Dermis blood vessel endothelial cell (primary cell): ENCODE results near the gene CWF19L2. TPM values are rescaled to one million over a fixed set of nuclear protein-coding genes. Genes with fewer than 3 reads are reported as not detected.
"Not testable (repeated sequence)": the region's sequence is repeated elsewhere in the genome, so short reads cannot be mapped to it uniquely, and the experiment has no call there.

Experiments used
- DNase-seq: peaks from one replicate; pipeline ENCODE4 v3.0.0; 2010
- total RNA-seq: library from RNA; depleted of rRNA; stranded (reverse); fragments of >200 nt; gene quantifications from 2 replicates; pipeline ENCODE4 v1.2.3, GENCODE V29; 2014

The CWF19L2 gene
- total RNA-seq, 1 donor from 2014 or later: 16.0 TPM

DNA sequence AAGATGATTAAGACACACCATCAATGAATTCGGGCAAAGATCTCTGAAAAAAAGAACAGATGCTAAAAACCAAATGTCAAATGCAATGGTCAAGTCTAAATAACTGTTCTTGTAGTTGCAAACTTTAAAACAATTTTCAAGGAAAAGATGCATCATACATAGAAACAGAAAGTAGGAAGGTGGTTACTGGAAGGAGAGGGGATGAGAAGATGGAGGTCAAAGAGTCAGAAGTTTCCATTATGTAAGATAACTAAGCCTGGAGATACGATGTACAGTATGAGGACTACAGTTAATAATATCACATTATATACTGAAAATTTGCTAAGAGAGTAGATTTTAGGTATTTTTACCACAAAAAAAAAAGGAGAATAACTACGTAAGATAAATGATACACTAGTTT, 27.1 kb downstream of the CWF19L2 start:
- no peak for DNase-seq

DNA sequence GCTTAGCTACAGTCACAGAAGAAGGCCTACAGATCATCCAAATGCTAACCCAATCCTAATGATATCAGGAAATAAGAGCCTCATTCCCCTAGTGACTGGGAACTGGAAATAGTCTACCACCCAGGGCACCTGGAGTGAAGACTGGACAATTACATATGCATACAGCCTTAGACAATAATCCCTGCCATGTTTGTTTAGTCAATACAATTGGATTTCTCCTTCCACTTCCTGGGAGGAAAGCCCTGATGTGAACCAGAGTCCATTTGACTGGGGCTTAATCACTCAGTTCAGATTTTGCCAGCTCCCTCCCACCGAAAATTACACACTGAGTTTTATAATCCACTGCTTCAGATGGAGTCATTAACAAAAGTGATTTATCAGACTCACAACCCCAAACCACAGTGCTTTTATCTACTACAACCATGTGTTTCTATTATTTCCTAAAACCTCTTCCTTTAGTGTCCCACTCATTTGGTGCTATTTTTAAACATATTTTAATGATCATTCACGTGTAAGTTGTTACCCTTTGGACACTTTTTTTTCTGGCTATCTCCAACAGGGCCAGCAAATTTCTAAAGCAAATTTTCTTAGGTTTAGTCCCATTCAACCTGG, 29.9 kb downstream of the CWF19L2 start:
- DNase-seq: peak; percentile 29

DNA sequence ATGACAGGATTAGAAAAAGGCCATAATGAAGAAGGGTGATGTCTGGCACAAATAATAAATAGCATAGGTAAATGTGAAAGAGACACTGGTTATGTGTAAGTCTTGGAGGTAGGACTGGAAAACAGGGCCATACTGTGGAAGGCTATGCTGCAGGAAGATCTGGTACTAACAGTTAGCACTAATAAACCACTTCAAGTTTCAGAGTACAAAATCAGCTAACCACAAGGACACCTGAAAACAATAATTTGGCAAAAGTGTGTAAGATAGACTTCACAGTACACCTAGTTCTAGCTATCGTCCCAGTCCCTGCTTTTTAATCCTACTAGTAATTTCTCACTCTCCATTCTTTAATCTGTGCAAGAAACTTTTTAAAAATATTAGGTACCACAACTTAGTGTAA, 44.3 kb downstream of the CWF19L2 start:
- no peak for DNase-seq

DNA sequence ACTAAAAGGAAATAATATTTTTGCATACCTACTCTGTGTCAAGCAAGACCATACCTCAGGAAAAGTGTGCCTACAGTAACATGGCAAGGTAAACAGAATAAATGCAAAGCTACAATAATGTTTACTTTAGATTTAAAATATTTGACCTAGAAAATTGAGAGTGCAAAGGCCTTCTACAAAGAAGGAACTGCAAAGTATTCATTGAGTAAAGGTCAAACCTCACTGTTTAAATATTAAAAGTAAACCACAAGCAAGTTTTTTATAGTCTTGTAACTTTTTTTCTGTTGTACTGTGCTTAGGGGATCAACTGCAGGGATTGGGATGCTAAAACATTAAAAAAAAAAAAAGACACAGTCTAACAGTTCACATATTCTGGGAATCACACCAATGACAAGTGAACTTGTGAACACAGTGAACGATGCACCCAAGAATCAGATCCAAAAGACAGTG, 48.8 kb downstream of the CWF19L2 start:
- no peak for DNase-seq

DNA sequence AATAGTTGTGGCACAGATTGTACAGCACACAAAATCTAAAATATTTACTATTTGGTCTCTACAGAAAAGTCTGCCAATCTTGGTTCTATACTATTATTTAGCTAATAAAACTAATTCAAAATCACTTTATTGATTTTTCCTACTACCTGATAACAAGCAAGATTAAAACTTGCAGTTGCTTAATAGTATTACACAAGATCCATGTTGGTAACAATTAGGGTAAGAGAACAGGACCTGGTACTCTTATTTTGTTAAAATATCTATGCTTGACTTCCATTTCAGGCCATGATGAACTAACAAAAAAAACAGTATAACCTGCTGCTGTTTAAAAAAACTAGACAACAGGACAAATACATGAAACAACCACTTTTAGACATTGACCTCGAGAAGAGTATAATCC, 52.4 kb downstream of the CWF19L2 start:
- DNase-seq: no peak

DNA sequence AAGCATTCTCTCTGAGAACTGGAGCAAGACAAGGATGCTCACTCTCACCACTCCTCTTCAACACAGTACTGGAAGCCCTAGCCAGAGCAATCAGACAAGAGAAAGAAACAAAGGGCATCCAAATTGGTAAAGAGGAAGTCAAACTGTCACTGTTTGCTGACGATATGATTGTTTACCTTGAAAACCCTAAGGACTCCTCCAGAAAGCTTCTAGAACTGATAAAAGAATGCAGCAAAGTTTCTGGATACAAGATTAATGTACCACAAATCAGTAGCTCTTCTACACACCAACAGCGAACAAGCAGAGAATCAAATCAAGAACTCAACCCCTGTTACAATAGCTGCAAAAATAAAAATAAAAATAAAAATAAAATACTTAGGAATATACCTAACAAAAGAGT, 56.5 kb downstream of the CWF19L2 start:
- not testable (repeated sequence) for DNase-seq

DNA sequence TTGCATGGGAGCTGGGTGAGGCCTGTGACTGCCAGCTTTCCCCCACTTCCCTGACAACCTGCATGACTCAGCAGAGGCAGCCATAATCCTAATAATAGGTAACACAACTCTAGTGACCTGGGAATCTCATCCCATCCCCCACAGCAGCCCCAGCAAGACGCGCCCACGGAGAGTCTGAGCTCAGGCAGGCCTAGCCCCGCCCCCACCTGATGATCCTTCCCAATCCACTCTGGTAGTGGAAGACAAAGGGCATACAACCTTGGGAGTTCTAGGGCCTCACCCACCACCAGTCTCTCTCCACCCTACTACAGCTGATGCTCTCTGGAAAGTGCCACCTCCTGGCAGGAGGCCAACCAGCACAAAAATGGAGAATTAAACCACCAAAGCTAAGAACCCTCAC, 60.3 kb downstream of the CWF19L2 start:
- DNase-seq: no peak

DNA sequence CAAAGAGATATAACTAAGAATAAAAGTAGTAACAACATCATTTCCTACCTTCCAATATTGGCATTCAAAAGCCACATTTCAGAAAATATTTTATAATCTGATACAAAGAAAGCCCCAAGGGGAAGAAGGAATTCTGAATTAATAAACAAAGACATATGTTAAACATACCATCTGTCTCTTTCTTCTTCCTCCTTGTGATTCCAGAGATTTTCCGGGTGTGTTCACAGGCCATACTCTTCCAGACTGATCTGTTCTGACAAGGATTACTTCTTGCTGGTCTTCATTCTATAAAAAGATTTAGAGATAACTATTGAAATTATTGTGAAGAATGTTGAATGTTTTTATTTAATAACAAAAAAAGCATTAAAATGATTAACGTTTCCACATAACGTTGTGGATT, 65.0 kb downstream of the CWF19L2 start:
- DNase-seq: no peak

DNA sequence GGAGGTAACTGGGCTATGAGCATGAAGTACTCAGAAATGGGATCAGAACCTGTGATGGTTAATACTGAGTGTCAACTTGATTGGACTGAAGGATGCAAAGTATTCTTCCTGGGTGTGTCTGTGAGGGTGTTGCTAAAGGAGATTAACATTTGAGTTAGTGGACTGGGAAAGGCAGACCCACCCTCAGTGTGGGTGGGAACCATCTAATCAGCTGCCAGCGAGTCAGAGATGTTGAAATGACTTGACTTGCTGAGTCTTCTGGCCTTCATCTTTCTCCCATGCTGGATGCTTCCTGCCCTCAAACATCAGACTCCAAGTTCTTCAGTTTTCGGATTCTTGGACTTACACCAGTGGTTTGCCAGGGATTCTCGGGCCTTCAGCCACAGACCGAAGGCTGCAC, 66.9 kb downstream of the CWF19L2 start:
- not testable (repeated sequence) for DNase-seq

DNA sequence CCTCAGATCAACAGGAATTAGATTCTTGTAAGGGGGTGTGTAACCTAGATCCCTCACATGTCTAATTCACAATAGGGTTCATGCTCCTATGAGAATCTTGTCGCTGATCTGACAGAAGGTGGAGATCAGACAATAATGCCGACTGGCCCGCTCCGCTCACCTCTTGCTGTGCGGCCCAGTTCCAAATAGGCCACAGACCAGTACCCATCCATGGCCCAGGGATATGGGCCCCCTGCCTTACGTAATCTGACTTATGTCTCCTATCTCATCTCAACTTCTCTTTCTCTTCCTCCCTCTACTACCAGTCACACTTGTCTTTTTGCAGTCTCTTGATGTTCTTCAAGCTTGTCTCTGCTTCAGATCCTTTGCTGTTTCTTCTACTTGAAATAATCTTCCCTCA, 70.0 kb downstream of the CWF19L2 start:
- DNase-seq: no peak

DNA sequence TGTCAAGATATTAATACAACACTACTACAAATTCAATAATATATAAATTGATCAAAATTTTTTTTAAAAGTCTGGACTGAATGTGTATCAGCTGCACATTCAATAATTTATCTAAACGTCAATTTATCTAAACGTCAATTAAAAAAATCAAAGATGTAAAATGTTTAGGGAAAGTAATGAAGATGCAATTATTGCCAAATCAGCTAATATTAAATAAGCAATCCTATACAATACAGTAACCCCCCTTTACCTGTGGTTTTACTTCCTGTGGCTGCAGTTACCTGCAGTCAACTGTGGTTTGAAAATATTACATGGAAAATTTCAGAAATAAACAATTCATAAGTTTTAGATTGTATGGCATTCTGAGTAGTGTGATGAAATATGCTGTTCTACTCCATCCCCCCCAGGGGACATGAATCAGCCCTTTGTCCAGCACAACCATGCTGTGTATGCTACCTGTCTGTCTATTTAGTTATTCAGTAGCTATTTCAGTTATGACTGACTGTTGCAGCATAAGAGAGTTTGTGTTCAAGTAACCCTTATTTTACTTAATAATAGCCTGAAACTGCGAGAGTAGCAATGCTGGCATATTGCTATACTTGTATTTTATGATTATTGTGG, 72.2 kb downstream of the CWF19L2 start:
- DNase-seq: peak; percentile 6

DNA sequence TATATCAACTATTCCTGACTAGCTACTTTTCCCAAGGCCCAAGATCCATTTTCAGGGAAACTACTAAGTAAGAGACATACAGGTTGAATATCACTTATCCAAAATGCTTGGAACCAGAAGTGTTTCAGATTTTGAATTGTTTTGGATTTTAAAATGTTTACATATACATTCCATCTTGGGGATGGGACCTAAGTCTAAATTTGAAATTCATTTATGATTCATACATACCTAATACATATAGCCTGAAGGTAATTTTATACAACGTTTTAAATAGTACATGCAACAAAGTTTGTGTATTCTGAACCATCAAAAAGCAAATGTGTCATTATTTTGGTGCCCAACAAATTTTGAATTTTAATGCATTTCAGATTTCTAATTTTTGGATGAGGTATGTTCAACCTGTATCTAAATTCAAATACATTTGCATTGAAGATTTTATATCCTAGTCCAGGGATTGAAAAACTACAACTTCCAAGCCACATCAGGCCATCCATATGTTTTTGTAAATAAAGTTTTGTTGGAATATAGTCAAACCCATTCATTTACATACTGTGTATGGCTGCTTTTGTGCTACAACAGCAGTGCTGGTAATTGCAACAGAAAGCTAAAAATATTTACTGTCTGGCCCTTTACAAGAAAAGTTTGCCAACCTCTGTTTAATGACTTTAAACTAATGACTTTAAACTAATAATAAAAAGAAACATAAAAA, 73.3 kb downstream of the CWF19L2 start:
- DNase-seq: no peak

DNA sequence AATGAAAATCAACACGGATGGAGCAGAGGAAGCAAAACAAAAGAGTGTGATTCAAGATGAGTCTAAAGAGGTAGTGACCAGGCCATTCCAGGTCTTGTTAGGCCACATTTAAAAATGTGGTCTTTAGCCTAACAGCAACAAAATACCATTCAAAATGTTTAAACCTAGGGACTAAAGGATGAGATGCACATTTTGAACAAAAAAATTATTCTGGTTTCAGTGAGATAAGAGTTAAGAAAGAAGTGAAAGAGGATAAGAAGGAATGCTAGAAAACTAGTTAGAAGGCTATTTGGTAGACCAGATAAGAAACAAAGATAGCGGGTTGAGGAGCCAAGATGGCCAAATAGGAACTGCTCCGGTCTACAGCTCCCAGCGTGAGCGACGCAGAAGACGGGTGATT, 85.2 kb downstream of the CWF19L2 start:
- no peak for DNase-seq

DNA sequence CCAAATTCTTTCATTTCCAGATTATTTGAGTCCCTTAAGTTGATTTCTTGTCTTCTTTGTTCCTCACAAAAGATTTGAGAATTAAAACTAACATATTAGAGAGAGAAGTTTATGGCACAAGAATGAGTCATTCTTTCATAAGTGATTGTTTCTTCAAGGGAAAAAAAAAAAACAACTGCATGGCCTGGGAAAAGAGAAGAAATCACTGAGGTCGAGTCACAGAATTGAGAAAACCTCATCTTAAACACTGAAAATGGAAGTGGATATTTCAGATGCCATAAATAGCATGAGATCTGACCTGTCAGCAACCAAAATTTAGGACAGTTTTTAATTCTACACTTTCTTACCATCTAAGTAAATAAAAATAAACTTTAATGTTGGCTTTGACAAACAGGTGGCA, 87.2 kb downstream of the CWF19L2 start:
- DNase-seq: peak; percentile 47

DNA sequence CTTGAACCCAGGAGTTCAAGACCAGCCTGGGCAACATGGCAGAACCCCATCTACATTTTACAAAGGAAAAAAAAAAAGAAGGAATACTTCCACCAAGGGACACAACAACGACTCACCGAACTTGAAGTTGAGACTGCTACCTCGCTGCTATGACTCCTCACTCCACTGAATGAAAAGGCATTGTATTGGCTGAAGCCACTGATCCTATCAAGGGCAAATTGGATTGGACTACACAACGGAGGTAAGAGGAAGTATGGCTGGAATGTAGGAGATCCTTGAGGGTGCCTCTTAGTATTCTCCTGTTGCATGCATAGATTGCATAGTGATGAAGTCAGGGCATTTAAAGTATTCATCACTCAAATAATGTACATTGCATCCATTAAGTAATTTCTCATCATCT, 97.9 kb downstream of the CWF19L2 start:
- no peak for DNase-seq

DNA sequence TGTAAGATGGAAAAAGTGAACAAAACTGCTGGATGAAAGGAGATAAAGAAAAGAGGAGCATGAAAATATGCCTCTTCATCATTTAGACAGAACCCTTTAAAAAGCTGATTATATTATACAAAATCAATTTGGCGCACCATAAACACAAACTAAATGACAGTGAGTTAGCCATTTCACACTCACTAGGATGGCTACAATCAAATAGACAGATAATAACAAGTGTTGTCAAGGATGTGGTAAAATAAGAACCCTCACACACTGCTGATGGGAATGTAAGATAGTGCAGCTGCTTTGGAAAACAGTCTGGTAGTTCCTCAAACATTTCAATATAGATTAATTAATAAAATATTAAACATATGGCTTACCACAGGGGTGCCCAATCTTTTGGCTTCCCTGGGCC, 99.7 kb downstream of the CWF19L2 start:
- DNase-seq: no peak

DNA sequence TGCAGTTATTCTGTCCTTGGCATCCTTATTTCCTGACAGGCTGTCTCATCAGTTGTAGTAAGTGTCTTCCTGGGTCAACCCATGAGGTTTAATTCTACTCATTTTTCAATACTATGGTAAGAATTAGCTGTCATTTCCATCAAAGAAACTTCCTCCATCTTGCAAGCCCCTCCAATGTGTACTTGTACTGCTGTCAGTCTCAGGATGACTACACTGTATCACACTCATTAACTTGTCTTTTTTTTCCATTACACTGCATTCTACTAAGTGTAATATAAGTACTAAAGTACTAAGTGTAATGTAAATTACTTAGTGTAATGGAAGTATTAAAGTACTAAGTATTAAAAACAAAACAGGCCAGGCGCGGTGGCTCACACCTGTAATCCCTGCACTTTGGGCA, 102.8 kb downstream of the CWF19L2 start:
- no peak for DNase-seq

DNA sequence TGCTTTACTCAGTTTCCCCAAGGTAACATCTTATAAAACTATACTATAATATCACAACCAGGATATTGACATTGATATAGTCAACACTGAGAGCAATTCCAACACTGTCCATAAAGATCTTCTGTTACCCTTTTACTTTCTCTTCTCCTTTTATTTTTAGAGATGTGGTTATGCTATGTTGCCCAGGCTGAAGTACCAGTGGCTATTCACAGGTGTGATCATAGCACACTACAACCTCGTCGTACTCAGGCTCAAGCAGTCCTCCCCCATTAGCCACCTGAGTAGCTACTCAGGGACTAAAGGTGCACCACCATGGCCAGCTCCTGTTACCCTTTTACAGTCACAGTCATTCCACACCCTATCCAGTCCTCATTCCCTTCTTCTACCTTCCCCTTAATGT, 119.7 kb downstream of the CWF19L2 start:
- DNase-seq: no peak

DNA sequence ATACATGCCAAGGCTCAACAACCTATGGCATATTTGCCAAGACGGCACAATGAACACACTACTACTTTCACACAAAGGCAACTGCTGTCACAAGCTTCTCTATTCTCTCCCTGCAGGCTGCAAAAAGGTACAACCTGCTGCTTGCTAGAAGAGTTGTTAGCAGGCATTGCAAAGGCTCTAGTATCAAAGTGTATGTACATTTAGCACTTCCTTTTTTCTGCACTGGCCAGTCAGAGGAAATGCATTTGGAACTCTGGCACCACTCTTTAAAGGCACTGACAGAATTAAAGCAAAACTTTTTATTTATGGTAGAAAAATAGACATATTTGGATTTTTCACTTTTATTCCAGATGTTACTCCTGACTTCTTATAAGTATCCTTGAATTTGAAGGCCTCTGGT, 125.9 kb downstream of the CWF19L2 start:
- DNase-seq: no peak

DNA sequence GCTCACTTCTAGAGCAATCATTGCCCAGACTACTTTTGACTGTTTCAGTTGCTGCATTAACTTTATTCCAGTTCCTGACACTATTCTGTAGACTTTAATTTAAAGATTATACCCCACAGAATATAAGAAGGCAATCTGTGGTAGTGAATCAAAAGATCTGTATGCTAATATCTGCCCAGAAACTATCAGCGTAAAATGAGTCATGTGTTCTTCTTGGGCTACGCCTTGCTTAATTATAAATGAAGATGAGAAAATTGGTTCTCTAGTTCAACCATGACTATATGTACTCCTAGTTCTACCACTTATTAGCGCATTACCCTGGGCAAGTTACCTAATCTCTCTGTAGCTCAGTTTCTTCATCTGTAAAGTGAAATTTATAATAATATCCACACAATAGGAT, 128.5 kb downstream of the CWF19L2 start:
- no peak for DNase-seq

DNA sequence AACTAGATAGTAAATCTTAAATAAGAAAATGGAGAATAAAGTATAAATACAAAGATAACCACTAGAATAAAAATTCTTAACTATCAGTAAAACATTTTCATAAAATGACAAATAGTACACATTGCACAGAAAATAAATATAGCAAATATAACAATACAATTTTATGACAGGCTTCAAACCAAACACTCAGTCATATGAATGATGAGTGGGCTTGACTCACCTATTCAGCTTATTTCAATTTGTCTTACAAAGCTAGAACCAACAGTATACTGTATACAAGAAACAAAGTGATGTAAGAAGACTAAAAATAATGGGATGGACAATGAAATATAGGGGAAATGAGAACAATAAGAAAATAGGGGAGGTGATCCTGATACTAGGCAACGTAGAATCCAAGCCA, 141.2 kb downstream of the CWF19L2 start:
- DNase-seq: no peak

DNA sequence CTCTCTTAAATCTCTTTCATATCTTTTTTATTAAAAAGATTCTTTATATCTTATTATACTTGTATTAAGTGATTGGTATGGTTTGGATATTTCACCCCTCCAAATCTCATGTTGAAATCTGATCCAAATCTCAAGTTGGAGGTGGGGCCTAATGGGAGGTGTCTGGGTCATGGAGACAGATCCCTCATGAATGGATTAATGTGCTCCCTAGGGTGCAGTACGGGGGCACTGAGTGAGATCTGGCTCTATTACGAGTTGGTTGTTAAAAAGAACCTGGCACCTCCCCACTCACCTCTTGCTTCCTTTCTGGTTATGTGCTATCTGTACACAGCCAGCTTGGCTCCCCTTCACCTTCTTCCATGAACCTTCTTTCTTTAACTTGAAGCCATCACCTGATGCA, 149.6 kb downstream of the CWF19L2 start:
- no peak for DNase-seq

DNA sequence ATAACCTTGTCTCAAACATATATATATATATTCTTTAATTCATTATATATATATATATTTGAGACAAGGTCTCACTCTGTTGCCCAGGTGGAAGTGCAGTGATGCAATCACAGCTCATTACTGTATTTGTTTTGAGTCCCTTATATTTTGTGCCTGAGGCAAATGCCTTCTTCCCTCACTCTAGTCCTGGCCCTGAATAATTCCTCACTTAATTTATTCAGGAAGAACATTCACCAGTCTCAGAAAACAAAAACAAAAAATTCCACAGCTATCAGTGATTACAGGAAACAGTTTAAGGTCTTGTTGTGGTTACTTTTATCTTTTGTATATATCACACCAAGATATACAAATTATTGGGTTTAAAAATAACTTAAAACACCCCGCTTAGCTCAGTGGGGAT, 155.7 kb downstream of the CWF19L2 start:
- DNase-seq: peak; percentile 28

DNA sequence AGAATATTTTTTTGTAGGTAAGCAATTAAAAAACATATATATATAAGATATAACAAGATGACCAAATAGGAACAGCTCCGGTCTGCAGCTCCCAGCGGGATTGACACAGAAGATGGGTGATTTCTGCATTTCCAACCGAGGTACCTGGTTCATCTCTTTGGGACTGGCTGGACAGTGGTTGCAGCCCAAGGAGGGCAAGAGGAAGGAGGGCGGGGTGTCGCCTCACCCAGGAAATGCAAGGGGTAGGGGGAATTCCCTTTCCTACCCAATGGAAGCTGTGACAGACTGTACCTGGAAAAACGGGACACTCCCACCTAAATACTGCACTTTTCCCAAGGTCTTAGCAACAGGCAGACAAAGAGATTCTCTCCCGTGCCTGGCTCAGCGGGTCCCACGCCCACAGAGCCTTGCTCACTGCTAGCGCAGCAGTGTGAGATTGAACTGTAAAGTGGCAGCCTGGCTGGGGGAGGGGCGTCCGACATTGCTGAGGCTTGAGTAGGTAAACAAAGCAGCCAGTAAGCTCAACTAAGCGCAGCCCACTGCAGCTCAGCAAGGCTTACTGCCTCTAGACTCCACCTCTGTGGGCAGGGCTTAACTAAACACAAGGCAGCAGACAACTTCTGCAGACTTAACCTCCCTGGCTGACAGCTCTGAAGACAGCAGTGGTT, 163.8 kb downstream of the CWF19L2 start:
- no peak for DNase-seq
